HG03159 (cell line): ENCODE measurements around the gene TMEM255B.
"Not testable (repeated sequence)": the region's sequence is repeated elsewhere in the genome, so short reads cannot be mapped to it uniquely, and the experiment has no call there.

Experiments
- ATAC-seq: cut with Tn5 transposase; IDR thresholded peaks from one replicate; pipeline ENCODE4 v1.9.1; 2021; ENCODE audit warnings: mild to moderate bottlenecking, moderate library complexity; ENCODE audit not compliant: unreplicated experiment

TMEM255B gene

DNA sequence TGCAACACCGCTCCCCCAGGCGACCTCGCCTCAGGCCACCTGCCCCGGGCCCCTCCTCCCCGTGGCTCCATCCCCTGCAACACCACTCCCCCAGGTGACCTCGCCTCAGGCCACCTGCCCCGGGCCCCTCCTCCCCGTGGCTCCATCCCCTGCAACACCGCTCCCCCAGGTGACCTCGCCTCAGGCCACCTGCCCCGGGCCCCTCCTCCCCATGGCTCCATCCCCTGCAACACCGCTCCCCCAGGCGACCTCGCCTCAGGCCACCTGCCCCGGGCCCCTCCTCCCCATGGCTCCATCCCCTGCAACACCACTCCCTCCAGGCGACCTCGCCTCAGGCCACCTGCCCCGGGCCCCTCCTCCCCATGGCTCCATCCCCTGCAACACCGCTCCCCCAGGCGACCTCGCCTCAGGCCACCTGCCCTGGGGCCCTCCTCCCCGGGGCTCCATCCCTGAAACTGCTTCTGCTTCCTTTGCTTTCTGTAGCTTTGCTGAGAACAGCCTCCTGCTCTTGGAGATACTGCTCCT is 71.5 kb downstream of the TMEM255B start:
- not testable (repeated sequence) for ATAC-seq

GRCh38 chr13:113831061-113831460 is 72.0 kb downstream of the TMEM255B start:
- no peak for ATAC-seq

DNA sequence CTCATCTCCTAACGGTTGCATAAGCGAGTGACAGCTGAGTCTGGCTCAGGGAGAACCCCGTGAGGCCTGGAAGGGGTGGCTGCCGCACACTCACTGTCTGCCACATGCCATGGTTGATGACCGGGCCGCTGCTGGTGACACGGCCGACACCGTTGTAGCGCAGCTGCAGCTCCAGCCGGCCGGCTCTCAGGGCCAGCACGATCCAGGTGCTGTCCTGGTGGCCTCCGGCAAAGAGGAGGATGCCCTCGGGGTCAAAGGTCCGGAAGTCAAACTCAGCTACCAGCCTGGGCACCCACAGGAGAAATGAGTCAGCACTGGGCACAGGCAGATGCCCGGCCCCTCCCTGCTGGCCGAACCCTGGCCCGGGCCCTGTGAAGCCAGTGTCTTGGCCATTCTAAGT is 73.2 kb downstream of the TMEM255B start:
- ATAC-seq = no peak

- ATAC-seq = no peak
These were observed 73.6 kb downstream of the TMEM255B start for GRCh38 chr13:113832631-113833030.

DNA sequence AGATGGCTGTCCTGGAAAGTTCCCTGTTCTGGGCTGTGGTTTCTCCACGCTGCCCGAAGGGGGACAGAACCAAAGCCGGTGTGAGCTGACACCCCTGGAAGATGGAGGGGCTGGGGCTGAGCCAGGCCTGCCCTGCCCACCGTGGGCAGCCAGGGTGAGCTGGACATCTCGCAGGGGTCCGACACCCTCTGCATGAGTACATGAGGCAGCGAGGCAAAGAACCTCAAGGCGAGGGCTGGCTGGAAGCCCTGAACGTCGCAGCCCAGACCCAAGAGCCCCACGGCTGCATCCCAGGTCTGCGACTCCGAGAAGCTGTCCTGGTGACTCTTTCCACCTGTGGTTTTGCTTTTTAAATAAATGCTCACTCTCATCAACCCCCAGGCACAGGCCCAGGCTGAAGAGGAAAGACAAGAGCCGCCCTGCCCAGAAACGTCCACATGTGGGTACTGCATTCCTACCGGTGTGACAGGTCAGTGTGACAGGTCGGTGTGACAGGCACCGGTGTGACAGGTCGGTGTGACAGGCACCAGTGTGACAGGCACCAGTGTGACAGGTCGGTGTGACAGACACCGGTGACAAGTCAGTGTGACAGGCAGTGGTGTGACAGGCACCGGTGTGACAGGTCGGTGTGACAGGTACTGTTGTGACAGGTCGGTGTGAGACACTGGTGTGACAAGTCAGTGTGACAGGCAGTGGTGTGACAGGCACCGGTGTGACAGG is 74.2 kb downstream of the TMEM255B start:
- ATAC-seq = no peak

DNA sequence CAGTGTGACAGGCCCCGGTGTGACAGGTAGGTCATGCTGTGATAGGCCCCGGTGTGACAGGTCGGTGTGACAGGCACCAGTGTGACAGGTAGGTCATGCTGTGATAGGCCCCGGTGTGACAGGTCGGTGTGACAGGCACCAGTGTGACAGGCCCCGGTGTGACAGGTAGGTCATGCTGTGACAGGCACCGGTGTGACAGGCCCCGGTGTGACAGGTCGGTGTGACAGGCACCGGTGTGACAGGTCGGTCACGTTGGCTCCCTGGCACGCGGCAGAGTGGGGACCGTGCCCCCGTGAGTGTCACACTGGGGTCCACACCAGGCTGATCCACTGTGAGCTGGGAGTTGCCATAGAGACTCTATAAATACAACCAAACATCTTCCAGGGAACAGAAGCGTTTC is 75.0 kb downstream of the TMEM255B start:
- not testable (repeated sequence) for ATAC-seq

DNA sequence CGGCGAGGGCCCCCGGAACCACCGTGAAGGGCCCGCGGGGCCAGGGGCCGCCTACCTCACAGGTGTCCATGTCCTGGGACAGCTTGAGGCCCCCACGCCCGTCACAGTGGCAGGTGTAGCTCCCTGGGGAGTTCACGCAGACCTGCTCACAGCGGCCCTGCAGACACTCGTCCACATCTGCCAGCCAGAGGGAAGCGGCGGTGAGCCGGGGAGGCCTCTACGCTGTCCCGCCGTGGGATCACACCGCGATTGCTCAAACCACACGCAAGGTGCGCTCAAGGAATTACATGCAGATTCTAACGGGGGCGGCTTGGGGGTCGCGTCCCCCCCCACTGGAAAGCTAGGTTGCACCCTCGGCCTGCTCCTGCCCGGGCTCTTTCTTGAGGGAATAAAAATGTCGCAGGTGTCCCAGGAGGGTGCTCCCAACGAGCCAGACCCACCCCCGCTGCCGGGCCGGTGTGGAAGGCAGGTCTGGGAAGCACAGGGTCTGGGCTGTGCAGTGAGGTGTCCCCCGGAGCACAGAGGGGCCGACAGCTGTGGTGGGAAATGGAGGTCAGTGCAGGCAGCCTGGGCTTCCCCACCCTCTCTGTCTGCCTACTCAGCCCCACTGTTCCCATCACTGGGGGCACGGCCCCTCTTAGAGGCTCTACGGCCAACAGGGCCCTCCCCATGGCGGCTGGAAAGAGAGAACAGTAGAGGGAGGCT is 75.6 kb downstream of the TMEM255B start:
- no peak for ATAC-seq

DNA sequence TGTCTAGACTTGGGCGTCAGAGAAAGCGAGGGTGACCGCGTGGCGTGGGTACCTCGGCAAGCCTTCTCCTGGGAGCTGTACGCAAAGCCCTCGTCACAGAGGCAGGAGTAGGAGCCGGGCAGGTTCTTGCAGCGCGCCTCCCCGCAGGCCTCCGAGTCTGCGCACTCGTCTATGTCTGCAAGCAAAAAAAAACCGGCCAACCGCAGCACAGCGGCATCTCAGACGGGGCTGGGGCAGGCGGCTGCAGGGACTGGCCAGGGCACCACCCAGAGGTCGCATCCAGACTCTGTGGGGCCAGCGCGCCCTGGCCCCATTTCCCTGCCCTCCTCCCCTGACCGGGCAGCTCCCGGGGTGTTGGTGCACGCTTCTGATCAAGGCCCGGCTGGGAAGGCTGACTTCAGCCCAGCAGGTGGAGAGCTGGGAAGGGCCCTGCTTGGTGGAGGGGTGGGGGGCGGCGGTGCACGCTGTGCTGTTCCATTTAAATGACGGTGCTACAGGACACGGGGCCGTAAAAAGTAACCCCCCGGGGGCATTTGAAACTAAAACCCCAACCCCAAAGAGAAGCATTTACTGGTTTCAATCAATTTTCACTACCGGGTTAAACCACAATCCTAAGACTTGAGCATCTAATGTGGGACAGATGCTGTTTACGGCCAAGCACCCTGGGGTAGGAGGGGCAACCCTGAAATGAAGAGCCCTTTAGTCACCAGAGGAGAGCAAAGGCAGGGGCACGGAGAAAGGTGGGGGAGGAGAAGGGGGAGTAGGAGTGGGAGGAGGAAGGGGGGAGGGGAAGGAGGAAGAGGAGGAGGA is 76.6 kb downstream of the TMEM255B start:
- ATAC-seq = no peak

GRCh38 chr13:113836768-113837559 is 77.9 kb downstream of the TMEM255B start:
- no peak for ATAC-seq

DNA sequence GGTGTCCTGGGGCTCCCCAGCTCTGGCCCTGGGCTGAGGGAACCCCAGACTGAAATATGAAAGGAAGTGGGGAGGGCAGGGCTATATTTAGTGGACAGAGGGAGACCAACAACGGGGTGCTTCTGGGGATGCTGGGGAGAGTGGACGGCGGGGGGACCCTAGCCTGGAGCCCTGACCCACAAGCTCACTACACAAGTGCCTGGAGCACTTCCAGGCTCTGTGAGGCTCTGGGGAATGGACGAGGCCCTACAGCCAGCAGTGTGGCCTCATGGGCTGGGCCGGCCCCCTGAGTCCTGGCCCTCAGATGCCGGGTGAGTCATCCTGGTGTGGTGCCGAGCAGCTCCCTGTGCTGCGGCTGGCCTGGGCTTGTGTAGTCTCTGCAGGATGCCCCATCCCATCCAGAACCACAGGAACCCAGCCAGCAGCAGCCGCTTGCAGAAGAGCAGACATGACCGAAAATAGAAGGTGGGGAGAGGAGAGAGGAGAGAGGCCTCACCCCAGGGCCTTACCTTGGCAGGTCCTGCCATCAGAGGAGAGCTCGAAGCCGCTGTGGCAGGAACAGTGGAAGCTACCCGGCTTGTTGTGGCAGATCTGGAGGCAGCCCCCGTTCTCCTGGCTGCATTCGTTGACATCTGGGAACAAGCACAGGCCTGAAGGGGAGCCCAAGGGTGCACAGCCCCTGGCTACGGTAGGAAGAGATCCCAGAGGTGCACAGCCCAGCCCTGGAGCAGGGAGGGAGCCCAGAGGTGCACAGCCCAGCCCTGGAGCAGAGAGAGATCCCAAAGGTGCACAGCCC is 78.7 kb downstream of the TMEM255B start:
- no peak for ATAC-seq

- no peak for ATAC-seq
These were observed 79.7 kb downstream of the TMEM255B start for GRCh38 chr13:113838711-113839201.

GRCh38 chr13:113839536-113840204 is 80.6 kb downstream of the TMEM255B start:
- ATAC-seq = no peak

DNA sequence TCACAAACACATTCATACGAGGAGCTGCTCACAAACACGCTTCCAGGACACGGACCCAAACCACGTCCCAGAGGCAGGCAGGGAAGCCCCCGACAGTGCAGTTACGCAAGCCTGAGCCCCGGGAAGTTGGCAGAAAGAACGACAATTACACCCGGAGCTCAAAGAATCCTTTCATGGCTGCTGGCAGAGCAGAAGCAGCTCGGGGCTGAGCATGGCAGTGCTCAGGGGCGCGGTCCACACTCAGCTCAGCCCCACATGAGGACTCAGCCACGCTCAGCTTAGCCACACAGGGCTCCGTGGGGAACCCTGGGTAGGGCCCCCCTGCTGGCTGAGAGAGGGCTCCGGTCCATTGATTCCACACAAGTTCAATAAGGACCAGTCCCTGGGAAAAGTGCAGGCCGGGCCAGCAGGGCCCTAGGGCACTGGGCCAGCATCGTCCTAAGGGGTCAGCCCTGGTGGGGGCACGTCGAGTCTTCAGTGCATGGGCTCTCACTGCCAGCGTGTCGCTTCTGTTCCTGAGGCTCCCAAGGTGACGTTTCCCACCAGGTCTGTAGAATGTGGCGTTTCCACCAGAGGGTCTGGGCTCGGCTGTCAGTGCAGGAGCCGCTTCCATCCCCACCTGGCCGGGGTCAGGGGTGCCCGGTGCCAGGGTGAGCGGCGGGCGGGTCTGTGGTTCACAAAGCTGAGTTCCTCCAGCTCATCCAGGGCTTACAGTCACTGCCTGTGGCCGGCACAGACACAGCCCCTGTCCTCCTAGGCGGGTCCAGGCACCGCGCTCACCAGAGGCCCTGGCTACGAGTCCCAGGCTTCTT is 81.7 kb downstream of the TMEM255B start:
- no peak for ATAC-seq

DNA sequence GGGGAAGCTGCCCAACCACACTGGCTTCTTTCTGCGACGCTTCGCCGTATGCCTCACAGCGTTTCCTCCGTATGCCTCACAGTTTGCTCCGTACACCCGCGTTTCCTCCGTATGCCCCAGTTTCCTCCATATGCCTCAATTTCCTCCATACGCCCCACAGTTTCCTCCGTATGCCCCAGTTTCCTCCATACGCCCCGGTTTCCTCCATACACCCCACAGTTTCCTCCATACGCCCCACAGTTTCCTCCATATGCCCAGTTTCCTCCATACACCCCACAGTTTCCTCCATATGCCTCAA is 82.3 kb downstream of the TMEM255B start:
- no peak for ATAC-seq

DNA sequence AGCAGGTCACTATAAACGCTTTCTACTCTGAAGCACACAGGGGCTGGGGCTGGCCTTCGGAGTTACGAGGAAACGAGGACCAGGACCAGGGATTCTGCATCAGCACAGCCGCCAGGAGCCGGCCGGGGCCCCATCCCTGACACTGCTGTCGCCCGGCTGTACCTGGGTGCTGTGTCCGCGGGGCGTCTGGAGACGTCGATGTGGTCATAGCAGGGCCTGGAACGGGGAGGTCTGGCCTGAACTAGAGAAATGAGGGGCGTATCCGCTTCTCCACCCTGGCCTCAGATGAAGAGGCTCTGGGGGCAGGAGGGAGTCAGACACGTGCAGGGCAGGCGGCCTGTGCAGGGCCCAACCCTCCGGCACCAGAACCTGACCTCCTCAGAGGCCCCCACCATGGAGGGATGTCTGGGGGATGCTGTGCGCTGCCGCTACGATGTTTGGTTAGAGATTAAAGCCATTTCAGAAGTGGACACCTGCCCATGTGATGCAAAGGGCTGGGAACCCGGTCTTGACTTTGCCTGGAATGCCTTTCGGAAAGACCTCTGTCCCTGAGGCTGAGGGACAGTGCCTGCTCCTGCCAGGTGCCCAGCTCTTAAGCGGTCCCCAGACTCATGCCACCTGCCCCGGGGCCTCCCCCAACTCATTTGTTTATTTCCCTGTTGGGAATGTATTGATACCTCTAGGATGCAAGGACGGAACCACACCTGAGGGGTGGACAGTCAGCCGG is 83.5 kb downstream of the TMEM255B start:
- no peak for ATAC-seq

DNA sequence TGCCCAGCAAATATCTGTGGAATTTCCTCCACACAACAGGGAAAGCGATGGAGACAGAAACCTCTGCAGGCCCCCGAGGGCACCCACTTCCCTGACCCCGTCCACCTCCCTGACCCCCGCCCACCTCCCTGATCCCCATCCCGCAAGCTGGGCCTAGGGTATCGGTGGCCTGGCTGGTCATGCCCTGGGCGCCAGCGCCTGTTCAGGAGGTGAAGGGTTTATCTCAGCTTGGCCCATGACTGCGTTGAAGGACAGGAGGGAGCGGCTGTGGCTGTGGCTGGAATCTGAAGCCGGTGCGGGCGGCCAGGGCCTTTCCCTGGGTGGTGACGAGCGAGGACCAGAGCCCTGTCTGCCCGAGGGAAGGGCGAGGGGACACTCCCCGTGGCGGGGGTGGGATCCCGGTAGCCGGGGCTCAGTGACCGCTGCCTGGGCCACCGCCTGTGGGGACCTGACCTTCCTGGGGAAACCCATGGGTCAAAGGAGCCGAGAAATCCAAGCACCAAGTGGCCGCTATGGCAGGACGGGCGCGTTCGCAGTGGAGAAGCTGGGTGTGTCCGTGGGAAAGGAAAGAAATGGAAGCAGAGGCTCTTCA is 84.1 kb downstream of the TMEM255B start:
- ATAC-seq = no peak

- no peak for ATAC-seq
These were observed 85.0 kb downstream of the TMEM255B start for GRCh38 chr13:113843864-113844556.
